Measurements from ENCODE around the gene TNFAIP2. TPM values are rescaled to one million over a fixed set of nuclear protein-coding genes. Genes with fewer than 3 reads are reported as not detected.

Gene TNFAIP2
- total and polyA plus RNA-seq, 2 experiments from 2014 or later = 0.32 to 1.2 TPM

DNA sequence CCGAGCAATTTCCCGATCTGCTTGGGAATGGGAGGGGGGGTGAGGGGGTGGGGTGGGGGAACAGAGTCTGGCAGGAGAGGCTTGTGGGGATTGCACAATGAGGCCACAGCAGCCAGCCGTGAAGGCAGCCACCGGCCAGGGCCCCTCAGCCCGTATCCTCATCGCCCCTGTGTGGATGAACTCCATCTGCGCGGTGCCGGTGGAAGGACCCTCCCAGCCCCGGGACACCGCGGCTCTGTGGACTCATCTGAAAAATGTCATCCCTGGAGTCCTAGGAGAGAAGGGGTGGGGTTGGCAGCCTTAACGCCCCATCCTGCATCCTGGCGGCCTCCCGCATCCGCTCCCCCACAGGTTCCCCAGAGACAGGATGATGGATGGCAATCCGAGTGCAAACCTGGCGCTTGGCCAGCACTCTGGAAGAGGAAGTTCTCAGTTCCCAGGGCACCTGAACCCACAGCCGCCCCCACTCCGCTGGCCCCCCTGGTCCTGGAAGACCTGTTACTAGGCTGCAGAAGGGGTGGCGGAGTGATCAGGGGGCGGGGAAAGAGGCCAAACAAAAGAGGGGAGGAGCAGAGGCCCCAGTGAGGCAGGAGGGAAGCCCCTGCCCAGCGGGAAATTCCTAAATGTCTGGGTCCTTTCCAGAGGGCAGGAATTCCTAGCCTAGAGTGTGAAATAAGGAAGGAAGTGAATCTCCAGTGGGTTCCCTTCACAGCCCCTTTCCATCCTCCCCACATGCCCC is 1.2 kb upstream of the TNFAIP2 start:
- peaks cover 50% of the 10 kb centered on the region for H3K27me3 ChIP-seq
- no peak overlapping the region for H3K27ac ChIP-seq
- no peaks in the 10 kb centered on the region for H3K9me3 ChIP-seq (ENCODE audit: low read depth)
- TF ChIP-seq, protein P1, sequence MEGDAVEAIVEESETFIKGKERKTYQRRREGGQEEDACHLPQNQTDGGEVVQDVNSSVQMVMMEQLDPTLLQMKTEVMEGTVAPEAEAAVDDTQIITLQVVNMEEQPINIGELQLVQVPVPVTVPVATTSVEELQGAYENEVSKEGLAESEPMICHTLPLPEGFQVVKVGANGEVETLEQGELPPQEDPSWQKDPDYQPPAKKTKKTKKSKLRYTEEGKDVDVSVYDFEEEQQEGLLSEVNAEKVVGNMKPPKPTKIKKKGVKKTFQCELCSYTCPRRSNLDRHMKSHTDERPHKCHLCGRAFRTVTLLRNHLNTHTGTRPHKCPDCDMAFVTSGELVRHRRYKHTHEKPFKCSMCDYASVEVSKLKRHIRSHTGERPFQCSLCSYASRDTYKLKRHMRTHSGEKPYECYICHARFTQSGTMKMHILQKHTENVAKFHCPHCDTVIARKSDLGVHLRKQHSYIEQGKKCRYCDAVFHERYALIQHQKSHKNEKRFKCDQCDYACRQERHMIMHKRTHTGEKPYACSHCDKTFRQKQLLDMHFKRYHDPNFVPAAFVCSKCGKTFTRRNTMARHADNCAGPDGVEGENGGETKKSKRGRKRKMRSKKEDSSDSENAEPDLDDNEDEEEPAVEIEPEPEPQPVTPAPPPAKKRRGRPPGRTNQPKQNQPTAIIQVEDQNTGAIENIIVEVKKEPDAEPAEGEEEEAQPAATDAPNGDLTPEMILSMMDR (IDR thresholded peaks at IDR 0.05; ENCODE audit: low read depth, low read length) = no peak
- peak; percentile 76 to 94 for DNase-seq (ENCODE audit: low read depth in 1 of 2, low spot score in 1 of 2)
- no peak overlapping the region for H3K4me3 ChIP-seq
- H3K4me1 ChIP-seq (ENCODE audit: low read depth) = no peaks in the 10 kb centered on the region
- H3K36me3 ChIP-seq = no peaks in the 10 kb centered on the region

DNA sequence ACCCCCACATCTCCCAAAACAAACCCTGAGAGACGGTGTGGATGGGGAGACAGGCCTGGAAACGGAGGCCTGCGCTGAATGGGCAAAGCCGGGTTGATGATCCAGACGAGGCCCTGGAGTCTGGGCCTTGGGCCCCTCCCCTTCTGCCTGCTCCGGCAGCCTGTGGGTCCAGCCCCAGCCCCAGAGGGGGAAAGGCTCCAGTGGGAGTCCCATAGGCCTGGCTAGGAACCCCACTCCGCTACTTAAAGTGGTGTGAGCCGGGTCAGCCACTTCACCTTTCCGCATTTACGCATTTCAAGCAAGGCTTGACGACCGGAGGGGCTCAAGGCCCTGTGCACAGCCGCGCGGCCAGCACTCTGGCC is 695 bp upstream of the TNFAIP2 start:
- Histone ChIP-seq H3K9me3 (ENCODE audit: low read depth) (no peaks in the 10 kb centered on the region), H3K36me3 (no peaks in the 10 kb centered on the region), H3K27me3 (peaks cover 53% of the 10 kb centered on the region), H3K4me1 (ENCODE audit: low read depth) (no peaks in the 10 kb centered on the region), H3K4me3 (no peak overlapping the region), H3K27ac (no peak overlapping the region)
- TF ChIP-seq, protein P1 (IDR thresholded peaks at IDR 0.05; ENCODE audit: low read depth, low read length) = no peak
- no peak for DNase-seq (ENCODE audit: low read depth in 1 of 2, low spot score in 1 of 2)

DNA sequence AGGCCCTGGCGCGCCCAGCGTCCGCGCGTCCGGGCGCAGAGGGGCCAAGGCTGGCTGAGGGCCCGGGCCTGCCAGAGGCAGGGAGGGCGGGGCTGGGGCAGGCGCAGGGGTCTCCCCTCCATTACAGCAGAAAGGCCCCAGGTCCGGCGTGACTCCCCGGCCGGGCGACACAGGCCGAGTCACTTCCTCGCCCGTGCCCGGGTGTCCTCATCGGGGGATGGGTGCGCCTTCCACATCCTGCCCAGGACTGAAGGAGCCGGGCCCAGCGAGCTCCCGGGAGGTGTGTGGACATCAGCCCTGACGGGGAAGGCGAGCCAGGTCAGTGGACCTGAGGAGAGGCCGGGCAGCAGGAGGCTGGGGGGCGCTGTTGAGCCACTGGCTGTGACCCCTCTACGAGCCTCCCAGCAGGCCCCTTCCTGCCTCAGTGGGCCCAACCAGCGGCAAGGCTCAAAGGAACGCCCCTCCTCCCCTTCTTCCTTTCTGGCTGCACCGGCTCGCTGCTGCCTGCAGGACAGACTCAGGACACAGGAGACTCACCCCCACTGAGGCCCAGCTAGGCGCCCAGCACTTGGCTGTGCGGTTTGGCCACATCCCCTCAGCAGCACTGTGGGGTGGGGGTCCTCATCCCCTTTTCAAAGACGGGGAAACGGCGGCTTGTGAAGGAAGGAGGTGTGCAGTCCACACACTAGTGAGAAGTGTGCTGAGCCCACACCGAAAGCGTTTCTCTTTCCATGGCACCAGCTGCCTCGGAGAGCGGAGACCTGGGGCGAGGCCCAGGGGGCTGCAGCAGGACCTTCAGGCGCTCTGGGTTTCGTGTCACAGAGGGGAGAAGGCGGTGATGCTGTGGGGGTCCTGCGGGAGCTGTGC is 606 bp downstream of the TNFAIP2 start:
- H3K36me3 ChIP-seq = no peaks in the 10 kb centered on the region
- no peaks in the 10 kb centered on the region for H3K9me3 ChIP-seq (ENCODE audit: low read depth)
- H3K27ac ChIP-seq = no peak overlapping the region
- peak in 1 of 2 donors; percentile 52 for DNase-seq (ENCODE audit: low read depth in 1 of 2, low spot score in 1 of 2)
- TF ChIP-seq, protein P1 (IDR thresholded peaks at IDR 0.05; ENCODE audit: low read depth, low read length) = peak; percentile 49
- H3K4me3 ChIP-seq = no peak overlapping the region
- no peaks in the 10 kb centered on the region for H3K4me1 ChIP-seq (ENCODE audit: low read depth)
- H3K27me3 ChIP-seq = peaks cover 56% of the 10 kb centered on the region

DNA sequence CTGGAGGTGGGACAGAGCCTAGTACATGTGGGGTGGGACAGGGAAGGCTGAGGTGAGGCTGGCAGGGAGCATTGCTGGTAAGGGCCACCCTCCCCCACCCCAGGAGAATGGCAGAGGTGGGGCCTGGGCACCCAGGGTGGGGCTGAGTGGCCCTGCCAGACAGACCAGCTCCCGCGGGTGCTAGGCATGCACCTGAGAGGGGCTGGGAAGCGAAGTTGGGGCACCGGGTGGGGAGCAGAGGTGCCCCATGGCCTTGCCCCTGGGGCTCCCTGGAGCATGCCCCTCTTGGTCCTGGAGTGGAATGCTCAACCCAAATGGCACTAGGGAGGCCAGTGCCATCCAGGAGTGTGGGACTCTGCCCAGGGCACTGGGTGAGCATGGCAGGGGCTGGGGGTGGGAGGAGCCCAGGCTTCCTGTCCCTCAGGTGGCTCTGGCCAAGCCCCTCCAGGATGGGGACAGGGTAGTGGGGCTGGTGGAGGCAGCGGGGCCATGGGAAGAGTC is 1.3 kb downstream of the TNFAIP2 start:
- peaks cover 56% of the 10 kb centered on the region for H3K27me3 ChIP-seq
- no peaks in the 10 kb centered on the region for H3K4me1 ChIP-seq (ENCODE audit: low read depth)
- no peak for DNase-seq (ENCODE audit: low read depth in 1 of 2, low spot score in 1 of 2)
- no peak overlapping the region for H3K4me3 ChIP-seq
- H3K27ac ChIP-seq = no peak overlapping the region
- TF ChIP-seq, protein P1 (IDR thresholded peaks at IDR 0.05; ENCODE audit: low read depth, low read length) = no peak
- no peaks in the 10 kb centered on the region for H3K9me3 ChIP-seq (ENCODE audit: low read depth)
- no peaks in the 10 kb centered on the region for H3K36me3 ChIP-seq

DNA sequence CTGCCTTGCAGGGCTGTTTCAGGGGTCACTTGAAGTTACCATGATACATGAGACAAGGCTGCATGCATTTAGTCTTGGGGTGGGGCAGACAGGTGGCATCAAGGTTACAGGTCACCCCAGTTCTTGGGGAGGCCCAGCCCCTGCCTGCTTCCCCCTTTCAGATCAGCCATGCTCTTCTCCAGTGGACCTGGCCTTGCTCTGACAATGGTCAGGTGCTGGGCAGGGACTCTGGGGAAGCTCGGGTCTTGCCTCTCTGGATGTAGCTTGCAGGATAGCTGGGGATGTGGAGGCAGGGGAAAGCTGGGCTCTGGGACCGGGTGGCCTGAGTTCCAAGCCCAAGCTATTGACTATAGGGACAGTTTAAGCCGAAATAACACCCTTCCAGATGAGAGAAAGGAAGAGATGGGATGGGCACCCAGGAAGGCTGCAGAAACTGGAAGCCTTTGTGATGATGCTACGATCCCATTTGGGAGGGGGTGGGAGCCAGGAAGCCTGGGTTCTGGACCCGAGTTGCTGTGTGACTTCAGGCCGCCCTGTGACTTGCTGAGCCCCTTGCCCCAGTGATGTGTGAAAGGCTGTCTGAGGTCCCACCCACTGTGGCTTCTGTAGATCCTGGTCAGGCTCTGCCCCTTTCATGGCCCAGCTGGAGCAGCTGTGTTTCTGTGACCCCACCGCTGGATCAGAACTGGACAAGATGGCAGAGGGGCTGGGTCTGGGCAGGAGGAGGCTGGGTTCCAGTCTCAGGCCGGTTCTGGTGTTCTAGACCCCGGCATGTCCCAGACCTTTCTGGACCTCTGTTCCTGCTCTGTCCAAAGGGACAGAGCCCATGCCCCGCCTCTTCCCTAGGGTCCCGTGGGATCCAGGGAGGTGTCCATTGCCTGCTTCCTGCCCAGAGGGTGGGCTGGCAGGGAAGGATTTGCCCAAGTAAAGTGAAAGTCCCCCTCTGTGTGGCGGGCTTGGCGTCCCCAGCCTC is 2.1 kb downstream of the TNFAIP2 start:
- DNase-seq (ENCODE audit: low read depth in 1 of 2, low spot score in 1 of 2) = no peak
- TF ChIP-seq, protein P1 (IDR thresholded peaks at IDR 0.05; ENCODE audit: low read depth, low read length) = no peak
- no peaks in the 10 kb centered on the region for H3K36me3 ChIP-seq
- H3K4me1 ChIP-seq (ENCODE audit: low read depth) = no peaks in the 10 kb centered on the region
- H3K27me3 ChIP-seq = peaks cover 56% of the 10 kb centered on the region
- no peak overlapping the region for H3K27ac ChIP-seq
- H3K4me3 ChIP-seq = no peak overlapping the region
- H3K9me3 ChIP-seq (ENCODE audit: low read depth) = no peaks in the 10 kb centered on the region
